ENCODE results near the gene TBC1D7. TPM values are rescaled to one million over a fixed set of nuclear protein-coding genes. Genes with fewer than 3 reads are reported as not detected.

Gene TBC1D7
- total and polyA plus RNA-seq, 2 donors (not counting 1 experiment from before 2014, with no cell fraction given) = 21.5 to 22.3 TPM

- 100% methylated on average over 1 of the region's 2 CpGs for WGBS (ENCODE audit: insufficient coverage)
- H3K4me2 ChIP-seq (replicated peaks; ENCODE audit: low read depth, low read length, poor library complexity, severe bottlenecking) = peak overlapping the region; percentile 58
- no peak overlapping the region for H3K9ac ChIP-seq (ENCODE audit: low read length)
- H3K9me3 ChIP-seq (ENCODE audit: control extremely low read depth in 1 of 3, control insufficient read depth in 2 of 3, insufficient read depth in 1 of 3, low read length in 2 of 3) = no peaks in the 10 kb centered on the region
- H3K4me3 ChIP-seq (ENCODE audit: control extremely low read depth in 1 of 5, extremely low read depth in 1 of 5, insufficient read depth in 1 of 5, low read depth in 2 of 5, low read length in 4 of 5) = no peak overlapping the region
- peak overlapping the region; percentile 5 to 70 for H3K27ac ChIP-seq (ENCODE audit: low read length in 2 of 2)
- ATAC-seq (ENCODE audit: low read depth) (no peak), DNase-seq (peak; percentile 25)
- Mint-ChIP-seq H3K4me1 (peaks cover 71% of the 10 kb centered on the region), H3K9me3 (ENCODE audit: insufficient read depth) (no peaks in the 10 kb centered on the region), H3K27me3 (no peaks in the 10 kb centered on the region), H3K27ac (peak overlapping the region; percentile 57), H3K4me3 (peak overlapping the region; percentile 63)
- peaks cover 33% of the 10 kb centered on the region for H4K20me1 ChIP-seq (ENCODE audit: control insufficient read depth, insufficient read depth, low read length, poor library complexity, severe bottlenecking)
- peaks cover 98% of the 10 kb centered on the region for H3K79me2 ChIP-seq (ENCODE audit: control insufficient read depth, insufficient read depth, low read length)
- TF ChIP-seq CTCF (IDR thresholded peaks at IDR 0.05) (no peak), EZH2 (IDR thresholded peaks at IDR 0.05; ENCODE audit: borderline replicate concordance, insufficient read depth, low read depth, low read length, poor library complexity, severe bottlenecking) (no peak)
- intact Hi-C loops (cut with micrococcal nuclease) = loop anchor here (5.0 kb wide), 1 partner anchor 365 kb away; no protein-coding TSS in a partner anchor
- no peaks in the 10 kb centered on the region for H3K27me3 ChIP-seq (replicated peaks in 1 of 4; ENCODE audit: control extremely low read depth in 1 of 4, control insufficient read depth in 3 of 4, insufficient read depth in 4 of 4, low read length in 3 of 4)
- no peak overlapping the region for H2AFZ ChIP-seq (ENCODE audit: insufficient read depth, low read depth, low read length, poor library complexity, severe bottlenecking)
- POLR2A ChIA-PET = interaction anchor here (0.7 to 1.3 kb wide), 4 partner anchors 12 to 26 kb away, joined by 3 to 7 read pairs (median 3); no protein-coding TSS in a partner anchor
- H3K4me1 ChIP-seq (ENCODE audit: control insufficient read depth in 2 of 2, insufficient read depth in 2 of 2, low read length in 2 of 2) = peaks cover 46 to 68% of the 10 kb centered on the region in 2 donors
- CTCF ChIA-PET = interaction anchor here (0.6 to 8.2 kb wide), 15 partner anchors 8 to 366 kb away, joined by 3 to 152 read pairs (median 9); partner anchors contain the start of gene TBC1D7
- H3K36me3 ChIP-seq (replicated peaks in 1 of 2; ENCODE audit: control extremely low read depth in 1 of 2, control insufficient read depth in 1 of 2, extremely low read depth in 1 of 2, insufficient read depth in 2 of 2, low read length in 1 of 2) = peaks cover 0 to 66% of the 10 kb centered on the region in 2 experiments
Measured at GRCh38 chr6:13277231-13277630, 51.1 kb downstream of the TBC1D7 start.

GRCh38 chr6:13275435-13275989 lies 52.8 kb downstream of the TBC1D7 start:
- H3K4me3 ChIP-seq (ENCODE audit: control extremely low read depth in 1 of 5, extremely low read depth in 1 of 5, insufficient read depth in 1 of 5, low read depth in 2 of 5, low read length in 4 of 5) = peak overlapping the region; percentile 75 to 99 (median 93)
- peaks cover 0 to 49% of the 10 kb centered on the region in 2 experiments for H3K36me3 ChIP-seq (replicated peaks in 1 of 2; ENCODE audit: control extremely low read depth in 1 of 2, control insufficient read depth in 1 of 2, extremely low read depth in 1 of 2, insufficient read depth in 2 of 2, low read length in 1 of 2)
- DNase-seq = peak; percentile 33
- H3K9me3 ChIP-seq (ENCODE audit: control extremely low read depth in 1 of 3, control insufficient read depth in 2 of 3, insufficient read depth in 1 of 3, low read length in 2 of 3) = no peaks in the 10 kb centered on the region
- CTCF ChIA-PET = interaction anchor here (0.8 to 8.2 kb wide), 12 partner anchors 10 to 108 kb away, joined by 3 to 152 read pairs (median 6); partner anchors contain the start of gene TBC1D7
- no peak for ATAC-seq (ENCODE audit: low read depth)
- Mint-ChIP-seq H3K4me3 (peak overlapping the region; percentile 94), H3K9me3 (ENCODE audit: insufficient read depth) (no peaks in the 10 kb centered on the region), H3K27ac (peak overlapping the region; percentile 90), H3K27me3 (no peaks in the 10 kb centered on the region), H3K4me1 (peaks cover 74% of the 10 kb centered on the region)
- H2AFZ ChIP-seq (ENCODE audit: insufficient read depth, low read depth, low read length, poor library complexity, severe bottlenecking) = no peak overlapping the region
- H3K27ac ChIP-seq (ENCODE audit: low read length in 2 of 2) = peak overlapping the region; percentile 94 to 96
- H4K20me1 ChIP-seq (ENCODE audit: control insufficient read depth, insufficient read depth, low read length, poor library complexity, severe bottlenecking) = peaks cover 15% of the 10 kb centered on the region
- no peak for TF ChIP-seq EZH2 (IDR thresholded peaks at IDR 0.05; ENCODE audit: borderline replicate concordance, insufficient read depth, low read depth, low read length, poor library complexity, severe bottlenecking)
- no peak for TF ChIP-seq CTCF (IDR thresholded peaks at IDR 0.05)
- H3K79me2 ChIP-seq (ENCODE audit: control insufficient read depth, insufficient read depth, low read length) = peaks cover 98% of the 10 kb centered on the region
- 60% methylated on average over 1 of the region's 8 CpGs for WGBS (ENCODE audit: insufficient coverage)
- H3K4me1 ChIP-seq (ENCODE audit: control insufficient read depth in 2 of 2, insufficient read depth in 2 of 2, low read length in 2 of 2) = peaks cover 57 to 72% of the 10 kb centered on the region in 2 donors
- intact Hi-C loops (cut with micrococcal nuclease) = loop anchor here (2.0 to 5.0 kb wide), 2 partner anchors 41 to 363 kb away; no protein-coding TSS in a partner anchor
- H3K4me2 ChIP-seq (replicated peaks; ENCODE audit: low read depth, low read length, poor library complexity, severe bottlenecking) = peak overlapping the region; percentile 73
- peak overlapping the region; percentile 88 for H3K9ac ChIP-seq (ENCODE audit: low read length)
- H3K27me3 ChIP-seq (replicated peaks in 1 of 4; ENCODE audit: control extremely low read depth in 1 of 4, control insufficient read depth in 3 of 4, insufficient read depth in 4 of 4, low read length in 3 of 4) = no peaks in the 10 kb centered on the region
- POLR2A ChIA-PET = interaction anchor here (0.6 to 1.8 kb wide), 6 partner anchors 14 to 435 kb away, joined by 3 to 8 read pairs (median 4); partner anchors contain the start of gene TBC1D7

Data from B cell (primary cell).